Activated T-helper 1 cell treated with Interleukin-2 at 50 U/mL for 16 hours (primary cell): ENCODE results near the gene CNOT1.
"Not testable (repeated sequence)": the region's sequence is repeated elsewhere in the genome, so short reads cannot be mapped to it uniquely, and the experiment has no call there.

Experiments
- DNase-seq: peaks from one replicate; pipeline ENCODE4 v3.0.0-alpha.2; 2020; ENCODE audit warnings: low read depth

Gene CNOT1

DNA sequence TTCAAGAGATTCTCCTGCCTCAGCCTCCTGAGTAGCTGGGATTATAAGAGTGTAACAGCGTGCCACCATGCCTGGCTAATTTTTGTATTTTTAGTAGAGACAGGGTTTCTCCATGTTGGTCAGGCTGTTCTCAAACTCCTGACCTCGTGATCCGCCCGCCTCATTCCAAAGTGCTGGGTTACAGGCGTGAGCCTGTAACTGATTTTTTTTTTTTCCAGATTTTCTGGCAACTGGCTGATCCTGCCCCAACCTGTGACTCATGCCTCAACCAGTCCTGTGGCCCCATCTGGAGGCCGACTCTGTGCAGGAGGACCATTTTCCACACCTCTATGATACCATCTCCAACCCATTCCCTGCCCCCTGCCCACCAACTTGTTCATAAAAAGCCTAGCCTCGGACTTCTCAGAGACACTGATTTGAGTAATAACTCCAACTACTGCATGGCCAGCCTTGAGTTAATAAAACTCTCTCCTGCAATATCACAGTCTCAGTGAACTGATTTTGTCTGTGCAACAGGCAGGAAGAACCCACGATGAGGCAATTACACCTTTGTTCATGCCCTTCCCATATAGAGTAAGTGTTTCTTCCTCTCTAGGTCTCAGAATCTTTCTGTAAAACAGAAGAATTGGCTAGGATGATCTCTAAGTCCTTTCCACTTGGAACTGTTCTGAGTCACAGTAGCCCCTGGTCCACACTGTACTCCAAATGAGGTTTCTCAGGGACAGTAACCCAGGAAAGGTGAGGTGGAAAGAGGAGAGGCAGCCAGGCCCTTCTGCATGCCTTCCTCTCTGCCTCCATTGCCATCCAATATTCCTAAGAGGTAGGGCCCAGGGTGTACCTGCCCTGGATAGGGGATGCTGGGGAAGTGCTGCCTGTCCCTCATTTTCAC is 8.8 kb upstream of the CNOT1 start:
- no peak for DNase-seq

DNA sequence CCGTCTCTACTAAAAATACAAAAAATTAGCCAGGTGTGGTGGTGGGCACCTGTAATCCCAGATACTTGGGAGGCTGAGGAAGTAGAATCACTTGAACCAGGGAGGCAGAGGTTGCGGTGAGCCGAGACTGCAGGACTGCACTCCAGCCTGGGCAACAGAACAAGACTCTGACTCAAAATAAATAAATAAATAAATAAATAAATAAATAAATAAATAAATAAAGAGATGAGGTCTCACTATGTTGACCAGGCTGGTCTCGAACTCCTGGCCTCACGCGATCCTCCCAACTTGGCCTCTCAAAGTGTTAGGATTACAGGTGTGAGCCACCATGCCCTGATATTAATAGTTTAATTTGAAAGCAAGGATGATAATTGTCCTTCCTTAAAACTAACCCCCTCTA is 7.4 kb upstream of the CNOT1 start:
- DNase-seq = not testable (repeated sequence)

DNA sequence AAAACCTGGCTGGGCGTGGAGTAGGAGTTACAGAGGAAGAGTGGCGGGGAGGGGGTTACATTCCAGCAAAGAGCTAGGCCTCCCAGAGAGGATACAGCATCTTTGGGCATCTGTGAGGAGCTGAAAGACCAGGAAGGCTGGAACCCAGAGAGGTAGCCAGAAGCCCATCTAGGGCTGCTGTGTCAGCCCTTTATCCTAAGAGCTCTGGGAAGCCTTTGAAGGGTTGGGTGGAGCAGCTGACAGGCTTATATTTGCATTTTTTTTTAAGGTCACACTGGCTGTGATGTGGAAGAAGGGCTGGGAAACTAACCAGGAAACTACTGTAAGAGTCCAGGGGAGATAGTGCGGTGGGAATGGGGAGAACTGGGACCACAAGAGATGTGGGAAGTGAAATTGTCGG is 6.8 kb upstream of the CNOT1 start:
- DNase-seq = no peak

DNA sequence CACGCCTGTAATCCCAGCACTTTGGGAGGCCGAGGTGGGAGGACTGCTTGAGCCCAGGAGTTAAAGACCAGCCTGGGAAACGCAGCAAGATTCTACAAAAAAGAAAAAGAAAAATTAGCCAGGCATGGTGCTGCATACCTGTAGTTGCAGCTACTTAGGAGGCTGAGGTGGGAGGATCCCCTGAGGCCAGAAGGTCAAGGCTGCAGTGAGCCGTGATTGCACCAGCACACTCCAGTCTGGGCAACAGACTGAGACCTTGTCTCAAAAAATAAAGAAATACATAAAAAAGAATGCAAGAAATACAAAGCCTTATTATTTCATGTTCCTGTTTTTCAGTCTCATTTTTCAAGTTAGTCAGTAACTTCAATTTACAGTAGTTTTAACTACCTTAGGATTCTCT is 5.9 kb upstream of the CNOT1 start:
- DNase-seq = no peak

DNA sequence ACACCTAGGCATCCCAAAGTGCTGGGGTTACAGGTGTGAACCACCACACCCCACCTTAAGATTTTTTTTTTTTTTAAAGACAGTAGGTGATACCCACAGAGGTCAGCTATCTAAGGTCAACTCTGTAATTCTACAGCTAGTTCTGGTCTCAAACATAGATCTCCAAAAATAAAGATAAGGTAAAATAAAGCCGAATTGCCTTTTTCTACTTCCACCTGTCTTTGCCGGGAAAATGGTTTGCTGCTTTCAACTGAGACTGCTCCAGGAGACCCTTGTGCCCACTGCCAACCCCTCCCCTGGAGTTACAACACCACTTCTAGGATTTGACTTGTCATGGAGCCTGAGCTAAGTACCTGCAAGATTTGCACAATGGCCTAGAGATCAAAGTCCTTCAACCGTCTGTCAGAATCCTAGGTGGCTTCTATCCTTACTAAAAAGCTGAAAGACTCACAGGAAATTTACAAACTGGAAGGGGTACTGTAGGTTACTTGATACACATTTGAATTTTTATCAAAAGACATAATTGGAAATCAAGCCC is 4.7 kb upstream of the CNOT1 start:
- DNase-seq = no peak

DNA sequence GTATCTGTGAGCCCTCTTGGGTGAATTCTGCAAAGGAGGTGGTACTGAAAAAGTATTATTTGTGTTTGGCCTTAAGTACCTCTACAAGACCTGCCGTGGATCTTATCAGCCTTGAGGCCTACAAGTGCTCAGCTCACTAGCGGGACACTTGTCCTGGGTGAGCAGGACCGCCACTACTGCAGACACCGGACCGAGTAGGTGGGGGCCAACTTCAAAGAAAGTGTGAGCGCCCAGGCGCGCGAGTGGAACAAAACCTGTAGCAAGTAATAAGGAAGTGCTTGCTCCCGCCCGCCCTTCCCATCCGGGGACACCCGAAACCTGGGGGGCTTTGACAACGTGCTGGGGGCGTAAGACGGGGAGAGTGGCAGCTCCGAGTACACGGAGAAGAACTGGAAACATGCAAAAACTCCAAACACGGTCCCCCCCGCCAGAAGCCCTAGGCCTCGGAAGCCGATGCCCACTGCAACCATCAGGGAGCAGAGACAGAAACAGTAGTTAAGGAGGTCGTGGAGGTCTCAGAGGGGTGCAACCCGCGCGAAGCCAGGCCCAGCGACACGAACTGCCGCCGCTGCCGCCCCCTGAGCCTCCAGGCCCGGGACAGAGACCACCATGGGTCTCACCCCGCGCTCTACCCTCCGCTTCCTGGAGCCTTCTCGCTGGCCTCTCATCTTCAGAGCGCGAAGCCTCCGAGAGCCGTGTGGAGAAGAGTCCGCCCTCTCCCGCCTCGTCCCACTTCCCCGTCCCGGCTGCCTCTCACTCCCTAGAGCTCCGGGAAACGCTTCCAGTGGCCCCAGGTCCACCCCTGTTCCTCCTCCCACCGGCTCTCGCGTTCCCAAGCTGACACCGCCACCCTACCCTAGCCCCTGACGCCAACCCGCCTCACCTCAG is 537 bp downstream of the CNOT1 start:
- peak; percentile 36 for DNase-seq

DNA sequence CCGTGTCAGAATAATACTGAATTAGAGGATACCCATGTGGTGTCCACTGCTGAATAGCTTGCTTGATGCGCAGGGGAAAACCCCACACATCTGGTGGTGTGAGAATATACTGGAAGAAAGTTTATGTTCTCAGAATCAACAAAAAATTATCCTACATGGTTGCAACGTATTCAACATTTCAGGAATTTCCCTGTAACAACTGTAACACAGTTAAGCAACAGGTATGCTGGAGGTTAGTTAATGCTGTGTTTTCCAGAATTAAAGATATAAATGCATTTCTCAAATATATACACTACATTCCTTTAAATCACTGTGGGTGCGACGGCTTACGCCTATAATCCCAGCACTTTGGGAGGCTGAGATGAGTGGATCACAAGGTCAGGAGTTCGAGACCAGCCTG is 5.4 kb downstream of the CNOT1 start:
- no peak for DNase-seq

DNA sequence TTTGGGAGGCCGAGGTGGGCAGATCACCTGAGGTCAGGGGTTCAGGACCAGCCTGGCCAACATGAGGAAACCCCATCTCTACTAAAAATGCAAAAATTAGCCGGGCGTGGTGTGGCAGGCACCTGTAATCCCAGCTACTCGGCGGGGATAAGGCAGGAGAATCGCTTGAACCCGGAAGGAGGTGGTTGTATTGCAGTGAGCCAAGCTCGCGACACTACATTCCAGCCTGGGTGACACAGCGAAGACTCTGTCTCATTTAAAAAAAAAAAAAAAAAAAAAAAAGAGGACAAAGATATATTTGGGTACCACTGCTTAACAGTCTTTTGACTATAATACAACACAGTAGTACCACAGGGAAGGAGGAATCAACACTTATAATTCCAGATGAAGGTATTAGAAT is 9.2 kb downstream of the CNOT1 start:
- DNase-seq = no peak

DNA sequence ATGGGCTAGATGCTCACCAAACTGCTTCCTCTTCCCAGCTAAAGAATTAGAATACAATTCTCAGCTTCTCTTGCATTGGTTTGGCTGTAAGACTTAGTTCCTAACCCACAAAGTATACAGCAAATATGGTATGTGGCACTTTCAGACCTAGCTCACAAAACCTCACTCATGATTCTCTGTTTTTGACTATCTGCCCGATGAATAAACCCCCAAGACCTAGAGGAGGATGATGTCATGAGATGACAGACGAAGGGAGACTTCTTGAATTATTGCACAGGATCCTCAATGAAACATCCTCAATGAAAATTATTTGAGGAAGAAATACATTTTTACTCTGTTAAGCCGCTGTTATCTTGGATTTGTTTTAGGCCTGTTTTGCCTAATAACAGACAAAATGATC is 14.3 kb downstream of the CNOT1 start:
- no peak for DNase-seq

DNA sequence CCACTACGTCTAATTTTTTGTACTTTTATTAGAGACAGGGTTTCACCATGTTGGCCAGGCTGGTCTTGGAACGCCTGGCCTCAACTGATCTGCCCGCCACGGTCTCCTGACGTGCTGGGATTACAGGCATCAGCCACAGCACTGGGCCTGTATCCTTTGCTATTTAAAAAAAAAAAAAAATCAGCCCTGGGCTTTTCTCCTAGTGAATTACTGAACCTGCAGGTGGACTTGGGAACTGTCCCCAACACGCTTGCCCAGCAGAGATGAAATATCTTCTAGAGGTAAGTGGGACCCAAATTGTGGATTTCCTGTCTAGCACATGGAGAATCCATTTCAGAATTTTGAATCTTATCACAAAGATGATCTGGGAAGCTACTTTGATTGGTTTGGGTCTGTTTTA is 14.8 kb downstream of the CNOT1 start:
- no peak for DNase-seq

DNA sequence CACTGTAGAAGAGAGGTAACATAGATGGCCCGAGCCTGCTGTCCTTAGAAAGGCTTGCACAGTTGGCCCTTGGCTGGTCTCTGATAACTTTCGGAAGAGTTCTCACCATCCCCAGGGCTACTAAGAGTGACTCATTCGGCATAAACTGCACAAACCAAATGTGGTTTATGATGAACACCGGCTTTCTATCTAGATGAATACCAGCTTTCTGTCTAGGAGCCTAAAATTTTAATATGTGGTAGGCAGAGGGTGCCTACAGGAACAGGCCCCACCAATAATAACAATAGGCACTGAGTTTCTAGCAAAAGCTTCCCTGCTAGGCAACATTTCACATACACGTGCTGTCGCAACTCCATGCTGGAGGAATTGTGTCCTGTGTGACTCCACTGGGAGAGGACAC is 15.4 kb downstream of the CNOT1 start:
- no peak for DNase-seq

DNA sequence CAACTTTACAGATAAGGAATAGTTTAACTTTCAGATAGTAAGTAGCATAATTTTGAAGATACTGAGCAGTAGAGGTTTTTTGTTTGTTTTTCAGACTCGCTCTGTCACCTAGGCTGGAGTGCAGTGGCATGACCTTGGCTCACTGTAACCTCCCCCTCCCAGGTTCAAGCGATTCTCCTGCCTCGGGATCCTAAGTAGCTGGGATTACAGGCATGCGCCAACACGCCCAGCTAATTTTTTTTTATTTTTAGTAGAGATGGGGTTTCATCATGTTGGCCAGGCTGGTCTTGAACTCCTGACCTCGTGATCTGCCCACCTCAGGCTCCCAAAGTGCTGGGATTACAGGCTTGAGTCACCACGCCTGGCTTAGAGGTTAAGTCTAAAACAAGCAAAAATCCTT is 16.7 kb downstream of the CNOT1 start:
- DNase-seq = not testable (repeated sequence)

DNA sequence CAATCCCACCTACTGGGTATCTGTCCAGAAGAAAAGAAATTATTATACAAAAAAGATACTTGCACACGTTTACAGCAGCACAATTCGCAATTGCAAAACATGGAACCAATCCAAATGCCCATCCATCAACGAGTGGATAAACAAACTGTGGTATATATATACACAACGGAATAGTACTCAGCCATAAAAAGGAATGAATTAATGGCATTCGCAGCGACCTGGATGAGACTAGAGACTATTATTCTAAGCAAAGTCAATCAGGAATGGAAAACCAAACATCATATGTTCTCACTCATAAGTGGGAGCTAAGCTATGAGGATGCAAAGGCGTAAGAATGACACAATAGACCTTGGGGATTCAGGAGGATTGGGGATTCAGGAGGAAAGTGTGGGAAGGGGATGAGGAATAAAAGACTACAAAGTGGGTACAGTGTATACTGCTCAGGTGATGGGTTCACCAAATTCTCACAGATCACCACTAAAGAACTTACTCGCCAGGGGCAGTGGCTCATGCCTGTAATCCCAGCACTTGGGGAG is 21.0 kb downstream of the CNOT1 start:
- no peak for DNase-seq

DNA sequence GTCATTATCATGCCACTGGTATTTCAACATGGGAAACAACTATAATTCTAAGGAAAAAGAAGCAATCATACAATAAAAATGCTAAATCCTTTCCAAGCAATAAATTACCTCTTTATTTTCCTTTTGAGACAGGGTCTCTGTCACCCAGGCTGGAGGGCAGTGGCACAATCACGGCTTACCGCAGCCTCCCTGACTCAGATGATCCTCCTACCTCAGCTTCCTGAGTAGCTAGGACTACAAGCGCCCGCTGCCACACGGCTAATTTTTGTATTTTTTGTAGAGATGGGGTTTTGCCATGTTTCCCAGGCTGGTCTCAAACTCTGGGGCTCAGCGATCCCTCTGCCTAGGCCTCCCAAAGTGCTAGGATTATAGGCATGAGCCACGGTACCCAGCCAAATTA is 24.1 kb downstream of the CNOT1 start:
- DNase-seq = no peak

DNA sequence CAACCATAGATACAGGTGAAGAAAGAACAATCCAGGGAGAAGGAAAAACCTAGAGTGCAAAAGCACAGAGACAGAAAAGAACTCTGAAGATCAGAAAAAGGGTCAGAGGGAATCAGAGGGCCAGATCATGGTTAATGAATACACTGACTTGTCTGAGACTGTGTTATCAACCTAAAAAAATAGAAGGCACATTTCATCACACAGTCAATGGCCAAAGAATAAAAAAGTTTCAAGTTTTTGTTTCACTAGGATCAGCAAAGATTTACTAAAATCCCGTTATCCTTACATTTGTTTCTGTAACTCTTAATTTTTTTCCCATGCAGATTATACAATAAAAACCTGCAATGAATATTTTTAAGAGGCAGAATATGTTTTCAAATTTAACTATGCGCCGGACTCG is 38.5 kb downstream of the CNOT1 start:
- no peak for DNase-seq

DNA sequence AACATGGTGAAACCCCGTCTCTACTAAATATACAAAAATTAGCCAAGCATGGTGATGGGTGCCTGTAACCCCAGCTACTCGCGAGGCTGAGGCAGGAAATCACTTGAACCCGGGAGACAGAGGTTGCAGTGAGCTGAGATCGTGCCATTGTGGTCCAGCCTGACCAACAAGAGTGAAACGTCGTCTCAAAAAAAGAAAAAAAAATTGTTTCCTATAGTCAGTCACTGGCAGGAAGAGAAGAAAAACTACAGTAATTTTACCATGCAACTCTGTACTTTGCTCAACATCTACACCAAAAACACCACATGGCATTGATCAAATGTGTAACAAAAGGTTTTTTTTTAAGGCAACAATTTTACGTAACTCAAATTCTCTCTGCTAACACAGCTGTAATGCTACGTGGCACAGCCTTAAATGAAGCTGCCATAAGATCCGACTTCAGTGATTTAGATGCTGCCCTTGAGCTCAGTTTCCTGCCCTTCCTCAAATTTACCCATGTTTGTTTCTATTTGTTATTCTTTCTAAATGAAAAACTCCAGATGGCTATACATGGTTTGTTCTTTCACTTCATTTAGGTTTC is 40.2 kb downstream of the CNOT1 start:
- no peak for DNase-seq

DNA sequence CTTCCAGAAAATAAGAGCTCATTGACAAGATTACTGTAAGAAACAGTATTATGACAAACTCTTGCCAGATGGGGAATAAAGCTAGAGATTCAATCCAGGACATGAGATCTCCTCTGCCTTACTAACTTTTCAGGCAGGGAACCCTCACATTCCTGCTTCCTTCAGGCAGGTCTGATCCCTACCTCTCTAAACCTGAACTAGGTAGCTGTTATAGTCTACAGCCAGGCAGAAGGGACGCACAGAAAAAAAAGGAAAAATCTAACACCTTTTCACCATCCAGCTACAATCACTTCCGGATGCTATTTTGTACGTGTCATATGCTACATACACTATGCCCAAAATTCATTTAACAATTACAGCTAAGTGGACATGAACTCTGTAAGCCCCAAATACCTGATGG is 41.2 kb downstream of the CNOT1 start:
- DNase-seq = no peak

DNA sequence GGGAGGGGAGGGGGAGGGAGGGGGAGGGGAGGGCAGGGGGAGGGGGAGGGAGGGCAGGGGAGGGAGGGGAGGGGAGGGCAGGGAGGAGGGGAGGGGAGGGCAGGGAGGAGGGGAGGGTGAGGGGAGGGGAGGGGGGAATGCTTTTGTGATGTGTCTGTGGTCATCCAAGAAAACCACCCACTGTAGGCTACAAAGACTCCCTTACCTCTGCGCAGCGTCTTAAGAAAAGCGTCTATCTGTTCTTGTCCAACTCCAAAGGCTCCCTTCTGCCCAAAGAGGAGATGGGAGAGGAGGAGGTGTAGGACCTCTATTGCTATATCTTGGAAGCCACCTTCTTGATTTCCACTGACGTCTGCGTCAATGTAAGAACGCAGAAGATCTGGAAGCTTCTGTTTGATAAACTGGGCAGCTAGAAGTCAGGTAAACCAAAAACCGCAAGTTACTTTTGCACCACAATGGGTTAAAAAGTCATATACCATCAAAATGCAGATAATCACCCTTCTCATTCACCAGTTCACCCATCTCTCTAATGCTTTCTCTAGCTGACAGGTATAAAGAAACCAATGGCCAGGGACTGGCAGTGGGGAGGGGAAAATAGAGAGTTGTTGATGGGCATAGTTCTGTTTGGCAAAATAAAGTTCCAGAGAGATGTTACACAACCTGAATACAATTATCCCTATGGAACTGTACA is 43.1 kb downstream of the CNOT1 start:
- DNase-seq = no peak

DNA sequence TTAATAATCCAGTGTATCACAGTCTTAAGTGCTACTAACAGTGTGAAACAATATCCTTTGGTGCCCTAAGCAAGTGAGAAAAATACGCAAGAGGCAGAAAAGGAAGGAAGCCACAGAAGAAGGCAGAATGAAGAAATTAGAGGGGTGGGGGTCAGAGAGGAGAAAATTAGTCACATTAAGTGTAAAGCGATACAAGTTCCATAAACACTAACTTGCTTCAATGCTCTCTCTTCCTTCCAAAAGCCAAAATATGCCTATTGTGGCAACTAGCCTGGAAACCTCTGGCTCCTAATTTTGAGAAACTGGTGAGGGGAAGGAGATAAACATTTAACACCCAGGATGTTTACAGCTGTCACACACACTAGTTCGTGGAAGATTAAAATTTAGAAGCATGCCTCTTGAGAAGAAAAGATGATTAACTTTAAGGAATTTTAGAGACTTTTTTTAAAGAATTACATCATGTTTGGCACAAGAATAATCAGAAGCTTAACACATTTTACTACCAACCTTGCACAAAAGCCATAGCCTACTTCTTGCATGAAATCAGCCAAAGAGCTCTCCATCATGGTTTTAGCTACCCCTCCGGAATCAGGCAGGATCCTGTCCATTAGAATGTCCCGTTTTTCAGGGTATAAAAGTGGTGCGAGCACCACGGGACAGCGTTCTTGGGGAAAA is 44.7 kb downstream of the CNOT1 start:
- no peak for DNase-seq

DNA sequence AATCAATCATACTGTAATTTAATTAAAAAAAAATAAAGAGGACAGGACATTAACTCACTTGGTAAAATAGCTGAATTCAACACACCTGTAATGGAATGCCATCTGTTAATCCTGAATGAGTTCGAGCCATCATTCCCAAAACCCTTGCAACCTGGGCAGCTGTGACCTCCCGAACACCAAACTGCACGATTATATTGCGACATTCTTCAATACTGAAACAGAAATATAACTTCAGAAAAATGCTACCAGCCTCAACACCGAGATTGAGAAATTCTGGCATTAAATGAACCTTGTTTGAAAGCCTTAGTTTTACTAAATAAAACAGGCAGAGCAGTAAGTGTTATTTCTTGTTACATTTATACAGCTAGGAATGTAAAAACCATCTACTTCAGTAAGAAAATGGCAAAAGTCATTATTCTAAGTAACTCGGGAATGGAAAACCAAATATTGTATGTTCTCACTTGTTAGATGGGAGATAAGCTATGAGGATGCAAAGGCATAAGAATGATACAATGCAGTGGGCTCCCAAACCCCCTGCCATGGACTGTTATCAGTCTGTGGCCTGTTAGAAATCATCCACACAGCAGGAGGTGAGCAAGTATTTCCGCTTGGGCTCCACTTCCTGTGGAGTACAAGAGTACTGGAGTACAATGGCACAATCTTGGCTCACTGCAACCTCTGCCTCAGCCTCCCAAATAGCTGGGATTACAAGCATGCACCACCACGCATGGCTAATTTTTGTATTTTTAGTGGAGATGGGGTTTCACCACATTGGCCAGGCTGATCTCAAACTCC is 46.5 kb downstream of the CNOT1 start:
- DNase-seq = no peak
